Measurements from ENCODE around the gene FOXN4. TPM values are rescaled to one million over a fixed set of nuclear protein-coding genes. Genes with fewer than 3 reads are reported as not detected.

Gene FOXN4
- total and polyA plus RNA-seq, 2 of the 13 experiments (the other 11 are each of a cell fraction or from before 2014, with no cell fraction given), result 0.11 TPM; not detected in 1

GRCh38 chr12:109277899-109278762 is 31.0 kb downstream of the FOXN4 start (continued):
- no peak for TF ChIP-seq ZNF431 (CRISPR knock-in tag; IDR thresholded peaks at IDR 0.05; ENCODE audit: borderline replicate concordance, low read depth)
- TF ChIP-seq CREM (IDR thresholded peaks at IDR 0.05), result peak; percentile 68; the same call in 1 of the 2 replicates
- TF ChIP-seq CREM (CRISPR knock-in tag; IDR thresholded peaks at IDR 0.05), result no peak
- no peak for TF ChIP-seq NKX3-1 (CRISPR knock-in tag; IDR thresholded peaks at IDR 0.05)
- TF ChIP-seq ZBTB20 (CRISPR knock-in tag; IDR thresholded peaks at IDR 0.05; ENCODE audit: borderline replicate concordance, low read depth), result 0 out of 2 replicates have a peak, but pooled peaks have one; percentile 30
- peak; percentile 82 for TF ChIP-seq TARDBP (CRISPR knock-in tag; IDR thresholded peaks at IDR 0.05)
- TF ChIP-seq HOMEZ (CRISPR knock-in tag; IDR thresholded peaks at IDR 0.05; ENCODE audit: low read depth), result peak; percentile 37; the same call in 1 of the 2 replicates
- TF ChIP-seq, protein P1, sequence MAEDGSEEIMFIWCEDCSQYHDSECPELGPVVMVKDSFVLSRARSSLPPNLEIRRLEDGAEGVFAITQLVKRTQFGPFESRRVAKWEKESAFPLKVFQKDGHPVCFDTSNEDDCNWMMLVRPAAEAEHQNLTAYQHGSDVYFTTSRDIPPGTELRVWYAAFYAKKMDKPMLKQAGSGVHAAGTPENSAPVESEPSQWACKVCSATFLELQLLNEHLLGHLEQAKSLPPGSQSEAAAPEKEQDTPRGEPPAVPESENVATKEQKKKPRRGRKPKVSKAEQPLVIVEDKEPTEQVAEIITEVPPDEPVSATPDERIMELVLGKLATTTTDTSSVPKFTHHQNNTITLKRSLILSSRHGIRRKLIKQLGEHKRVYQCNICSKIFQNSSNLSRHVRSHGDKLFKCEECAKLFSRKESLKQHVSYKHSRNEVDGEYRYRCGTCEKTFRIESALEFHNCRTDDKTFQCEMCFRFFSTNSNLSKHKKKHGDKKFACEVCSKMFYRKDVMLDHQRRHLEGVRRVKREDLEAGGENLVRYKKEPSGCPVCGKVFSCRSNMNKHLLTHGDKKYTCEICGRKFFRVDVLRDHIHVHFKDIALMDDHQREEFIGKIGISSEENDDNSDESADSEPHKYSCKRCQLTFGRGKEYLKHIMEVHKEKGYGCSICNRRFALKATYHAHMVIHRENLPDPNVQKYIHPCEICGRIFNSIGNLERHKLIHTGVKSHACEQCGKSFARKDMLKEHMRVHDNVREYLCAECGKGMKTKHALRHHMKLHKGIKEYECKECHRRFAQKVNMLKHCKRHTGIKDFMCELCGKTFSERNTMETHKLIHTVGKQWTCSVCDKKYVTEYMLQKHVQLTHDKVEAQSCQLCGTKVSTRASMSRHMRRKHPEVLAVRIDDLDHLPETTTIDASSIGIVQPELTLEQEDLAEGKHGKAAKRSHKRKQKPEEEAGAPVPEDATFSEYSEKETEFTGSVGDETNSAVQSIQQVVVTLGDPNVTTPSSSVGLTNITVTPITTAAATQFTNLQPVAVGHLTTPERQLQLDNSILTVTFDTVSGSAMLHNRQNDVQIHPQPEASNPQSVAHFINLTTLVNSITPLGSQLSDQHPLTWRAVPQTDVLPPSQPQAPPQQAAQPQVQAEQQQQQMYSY (CRISPR knock-in tag; IDR thresholded peaks at IDR 0.05), result no peak
- no peak for TF ChIP-seq RFXANK (CRISPR knock-in tag; IDR thresholded peaks at IDR 0.05)
- TF ChIP-seq CSRNP2 (CRISPR knock-in tag; conservative IDR thresholded peaks at IDR 0.05; ENCODE audit: low read depth), result no peak
- no peak for TF ChIP-seq ZNF510 (CRISPR knock-in tag; IDR thresholded peaks at IDR 0.05; ENCODE audit: low read depth)
- TF ChIP-seq HOXD1 (CRISPR knock-in tag; IDR thresholded peaks at IDR 0.05), result no peak
- no peak for TF ChIP-seq KMT2A (CRISPR knock-in tag; IDR thresholded peaks at IDR 0.05)
- TF ChIP-seq NFE2L1 (CRISPR knock-in tag; IDR thresholded peaks at IDR 0.05; ENCODE audit: borderline replicate concordance), result no peak
- no peak for TF ChIP-seq THAP8 (CRISPR knock-in tag; IDR thresholded peaks at IDR 0.05; ENCODE audit: borderline replicate concordance)
- no peak for TF ChIP-seq ZNF7 (CRISPR knock-in tag; IDR thresholded peaks at IDR 0.05)
- TF ChIP-seq NCOR1 (IDR thresholded peaks at IDR 0.05; ENCODE audit: borderline replicate concordance, low read length), result peak; percentile 90; the same call in 1 of the 2 replicates
- no peak for TF ChIP-seq ZNF256 (CRISPR knock-in tag; conservative IDR thresholded peaks at IDR 0.05)
- TF ChIP-seq ZNF512B (CRISPR knock-in tag; IDR thresholded peaks at IDR 0.05; ENCODE audit: borderline replicate concordance), result no peak
